Measurements from ENCODE around the gene FAM222B. TPM values are rescaled to one million over a fixed set of nuclear protein-coding genes. Genes with fewer than 3 reads are reported as not detected.

Gene FAM222B
- total and polyA plus RNA-seq, 9 of the 15 experiments (the other 6 are each of a cell fraction or from before 2014, with no cell fraction given) = 4.0 to 34.6 (median 7.5) TPM

- TF ChIP-seq ZNF644 (tag; IDR thresholded peaks at IDR 0.05; ENCODE audit: low read depth) = no peak
- TF ChIP-seq BMI1 (IDR thresholded peaks at IDR 0.05; ENCODE audit: low read length) = no peak
- TF ChIP-seq, protein P1, sequence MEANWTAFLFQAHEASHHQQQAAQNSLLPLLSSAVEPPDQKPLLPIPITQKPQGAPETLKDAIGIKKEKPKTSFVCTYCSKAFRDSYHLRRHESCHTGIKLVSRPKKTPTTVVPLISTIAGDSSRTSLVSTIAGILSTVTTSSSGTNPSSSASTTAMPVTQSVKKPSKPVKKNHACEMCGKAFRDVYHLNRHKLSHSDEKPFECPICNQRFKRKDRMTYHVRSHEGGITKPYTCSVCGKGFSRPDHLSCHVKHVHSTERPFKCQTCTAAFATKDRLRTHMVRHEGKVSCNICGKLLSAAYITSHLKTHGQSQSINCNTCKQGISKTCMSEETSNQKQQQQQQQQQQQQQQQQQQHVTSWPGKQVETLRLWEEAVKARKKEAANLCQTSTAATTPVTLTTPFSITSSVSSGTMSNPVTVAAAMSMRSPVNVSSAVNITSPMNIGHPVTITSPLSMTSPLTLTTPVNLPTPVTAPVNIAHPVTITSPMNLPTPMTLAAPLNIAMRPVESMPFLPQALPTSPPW (CRISPR knock-in tag; IDR thresholded peaks at IDR 0.05) = peak; percentile 80; the same call in 1 of the 2 replicates
- TF ChIP-seq, protein P2, sequence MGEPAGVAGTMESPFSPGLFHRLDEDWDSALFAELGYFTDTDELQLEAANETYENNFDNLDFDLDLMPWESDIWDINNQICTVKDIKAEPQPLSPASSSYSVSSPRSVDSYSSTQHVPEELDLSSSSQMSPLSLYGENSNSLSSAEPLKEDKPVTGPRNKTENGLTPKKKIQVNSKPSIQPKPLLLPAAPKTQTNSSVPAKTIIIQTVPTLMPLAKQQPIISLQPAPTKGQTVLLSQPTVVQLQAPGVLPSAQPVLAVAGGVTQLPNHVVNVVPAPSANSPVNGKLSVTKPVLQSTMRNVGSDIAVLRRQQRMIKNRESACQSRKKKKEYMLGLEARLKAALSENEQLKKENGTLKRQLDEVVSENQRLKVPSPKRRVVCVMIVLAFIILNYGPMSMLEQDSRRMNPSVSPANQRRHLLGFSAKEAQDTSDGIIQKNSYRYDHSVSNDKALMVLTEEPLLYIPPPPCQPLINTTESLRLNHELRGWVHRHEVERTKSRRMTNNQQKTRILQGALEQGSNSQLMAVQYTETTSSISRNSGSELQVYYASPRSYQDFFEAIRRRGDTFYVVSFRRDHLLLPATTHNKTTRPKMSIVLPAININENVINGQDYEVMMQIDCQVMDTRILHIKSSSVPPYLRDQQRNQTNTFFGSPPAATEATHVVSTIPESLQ (CRISPR knock-in tag; IDR thresholded peaks at IDR 0.05) = no peak
- no peak for TF ChIP-seq ETV1 (tag; conservative IDR thresholded peaks at IDR 0.05; ENCODE audit: low read depth)
- TF ChIP-seq SNRNP70 (optimal IDR thresholded peaks at IDR 0.05; ENCODE audit: low read depth, low read length) = no peak
- TF ChIP-seq, protein P3, sequence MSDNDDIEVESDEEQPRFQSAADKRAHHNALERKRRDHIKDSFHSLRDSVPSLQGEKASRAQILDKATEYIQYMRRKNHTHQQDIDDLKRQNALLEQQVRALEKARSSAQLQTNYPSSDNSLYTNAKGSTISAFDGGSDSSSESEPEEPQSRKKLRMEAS (CRISPR knock-in tag; IDR thresholded peaks at IDR 0.05) = no peak; the same call in none of the 2 replicates
- peak; percentile 29 to 85; a peak in 2 of 4 replicates for TF ChIP-seq UBTF (IDR thresholded peaks at IDR 0.05; ENCODE audit: borderline replicate concordance in 1 of 2, low read depth in 2 of 2, low read length in 2 of 2)
- TF ChIP-seq NBN (IDR thresholded peaks at IDR 0.05; ENCODE audit: low read depth) = peak; percentile 73; the same call in 1 of the 2 replicates
- no peak for TF ChIP-seq RFX5 (IDR thresholded peaks at IDR 0.05; ENCODE audit: low read depth, low read length)
- TF ChIP-seq GTF2F1 (IDR thresholded peaks at IDR 0.05; ENCODE audit: low read depth, low read length) = no peak
- TF ChIP-seq, protein P4, sequence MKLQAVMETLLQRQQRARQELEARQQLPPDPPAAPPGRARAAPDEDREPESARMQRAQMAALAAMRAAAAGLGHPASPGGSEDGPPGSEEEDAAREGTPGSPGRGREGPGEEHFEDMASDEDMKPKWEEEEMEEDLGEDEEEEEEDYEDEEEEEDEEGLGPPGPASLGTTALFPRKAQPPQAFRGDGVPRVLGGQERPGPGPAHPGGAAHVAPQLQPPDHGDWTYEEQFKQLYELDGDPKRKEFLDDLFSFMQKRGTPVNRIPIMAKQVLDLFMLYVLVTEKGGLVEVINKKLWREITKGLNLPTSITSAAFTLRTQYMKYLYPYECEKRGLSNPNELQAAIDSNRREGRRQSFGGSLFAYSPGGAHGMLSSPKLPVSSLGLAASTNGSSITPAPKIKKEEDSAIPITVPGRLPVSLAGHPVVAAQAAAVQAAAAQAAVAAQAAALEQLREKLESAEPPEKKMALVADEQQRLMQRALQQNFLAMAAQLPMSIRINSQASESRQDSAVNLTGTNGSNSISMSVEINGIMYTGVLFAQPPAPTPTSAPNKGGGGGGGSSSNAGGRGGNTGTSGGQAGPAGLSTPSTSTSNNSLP (IDR thresholded peaks at IDR 0.05; ENCODE audit: borderline replicate concordance, low read depth, low read length) = no peak
- TF ChIP-seq NFIC (IDR thresholded peaks at IDR 0.05) = 0 out of 2 replicates have a peak, but pooled peaks have one; percentile 11
- peak in 1 of 2 experiments; percentile 94; a peak in 2 of 3 replicates for TF ChIP-seq CBX3 (IDR thresholded peaks at IDR 0.05; ENCODE audit: borderline replicate concordance in 1 of 2, low read length in 2 of 2)
- peak in 1 of 2 experiments; percentile 38; a peak in 1 of 4 replicates for TF ChIP-seq TEAD1 (CRISPR knock-in tag; IDR thresholded peaks at IDR 0.05)
- TF ChIP-seq PHF8 (IDR thresholded peaks at IDR 0.05; ENCODE audit: borderline replicate concordance, low read length) = peak; percentile 35; the same call in 1 of the 2 replicates
- no peak for TF ChIP-seq NFXL1 (CRISPR knock-in tag; IDR thresholded peaks at IDR 0.05)
- TF ChIP-seq POLR2AphosphoS5 (IDR thresholded peaks at IDR 0.05; ENCODE audit: control insufficient read depth, insufficient read depth, low read depth, low read length) = no peak
- TF ChIP-seq FIP1L1 (IDR thresholded peaks at IDR 0.05; ENCODE audit: low read depth, low read length, poor library complexity, severe bottlenecking) = no peak
- no peak for TF ChIP-seq ZSCAN29 (IDR thresholded peaks at IDR 0.05)
- TF ChIP-seq PHB (CRISPR knock-in tag; IDR thresholded peaks at IDR 0.05) = no peak
Measured at GRCh38 chr17:28735242-28735722, 107.3 kb downstream of the FAM222B start (continued).

Data from K562 (cell line).